Measurements from ENCODE around the gene SLAMF9. TPM values are rescaled to one million over a fixed set of nuclear protein-coding genes. Genes with fewer than 3 reads are reported as not detected.

The SLAMF9 gene
- total RNA-seq, 1 experiment from 2014 or later = not detected

GRCh38 chr1:159935719-159936272 is 18.2 kb downstream of the SLAMF9 start (continued):
- no peak for TF ChIP-seq ZSCAN18 (CRISPR knock-in tag; IDR thresholded peaks at IDR 0.05)

- TF ChIP-seq ZMAT4 (CRISPR knock-in tag; IDR thresholded peaks at IDR 0.05) (no peak), ATF3 (CRISPR knock-in tag; conservative IDR thresholded peaks at IDR 0.05) (no peak), ATF6 (CRISPR knock-in tag; IDR thresholded peaks at IDR 0.05) (no peak), ZBTB43 (CRISPR knock-in tag; IDR thresholded peaks at IDR 0.05) (no peak), STAT6 (CRISPR knock-in tag; conservative IDR thresholded peaks at IDR 0.05; ENCODE audit: low read depth) (no peak), CREB1 (CRISPR knock-in tag; IDR thresholded peaks at IDR 0.05) (no peak)
- CTCF ChIA-PET = interaction anchor here (1.0 to 10.6 kb wide), 4 partner anchors 11 to 72 kb away, joined by 3 to 202 read pairs (median 4); no protein-coding TSS in a partner anchor
- DNase-seq (ENCODE audit: low spot score) (no peak), ATAC-seq (no peak)
- H3K36me3 Mint-ChIP-seq = peaks cover 25% of the 10 kb centered on the region
- H3K27ac Mint-ChIP-seq = no peak overlapping the region
- no peaks in the 10 kb centered on the region for H3K9me3 Mint-ChIP-seq
- no peaks in the 10 kb centered on the region for H3K27me3 Mint-ChIP-seq (ENCODE audit: low read depth)
- POLR2A ChIA-PET = interaction anchor here (0.5 kb wide), 1 partner anchor 10 kb away, joined by 3 read pairs; no protein-coding TSS in a partner anchor
- H3K4me1 Mint-ChIP-seq = peaks cover 24% of the 10 kb centered on the region
- H3K4me3 Mint-ChIP-seq = no peak overlapping the region
Observed at GRCh38 chr1:159935305-159935704, 18.7 kb downstream of the SLAMF9 start.

GRCh38 chr1:159934136-159935039 is 19.6 kb downstream of the SLAMF9 start:
- peaks cover 26% of the 10 kb centered on the region for H3K4me1 Mint-ChIP-seq
- DNase-seq (ENCODE audit: low spot score) (no peak), ATAC-seq (no peak)
- no peak overlapping the region for H3K4me3 Mint-ChIP-seq
- ChIA-PET POLR2A (no interaction called here), CTCF (interaction anchor here (1.2 to 10.6 kb wide), 3 partner anchors 11 to 73 kb away, joined by 4 to 202 read pairs (median 4); no protein-coding TSS in a partner anchor)
- H3K27ac Mint-ChIP-seq = no peak overlapping the region
- H3K9me3 Mint-ChIP-seq = no peaks in the 10 kb centered on the region
- no peaks in the 10 kb centered on the region for H3K27me3 Mint-ChIP-seq (ENCODE audit: low read depth)
- TF ChIP-seq TEAD1 (CRISPR knock-in tag; IDR thresholded peaks at IDR 0.05) (no peak), ESRRA (CRISPR knock-in tag; IDR thresholded peaks at IDR 0.05; ENCODE audit: borderline replicate concordance) (no peak), CTCF (IDR thresholded peaks at IDR 0.05) (no peak), ERG (CRISPR knock-in tag; IDR thresholded peaks at IDR 0.05) (no peak)
- peaks cover 20% of the 10 kb centered on the region for H3K36me3 Mint-ChIP-seq
